Bronchial epithelial cell (primary cell): ENCODE measurements around the gene LEUTX. TPM values are rescaled to one million over a fixed set of nuclear protein-coding genes. Genes with fewer than 3 reads are reported as not detected.

Experiments
- DNase-seq: peaks from one replicate; pipeline ENCODE4 v3.0.0-alpha.2; 2010; ENCODE audit warnings: low read depth
- FAIRE-seq: peaks from 2 replicates; lab custom pipeline; 2011; peaks lifted over from hg19 to GRCh38; lab: Jason Lieb, UNC
- H3K27me3 ChIP-seq: 2 replicates; pipeline ENCODE4 v1.5.1; 2011; ENCODE audit warnings: low read length; ENCODE audit not compliant: control insufficient read depth, insufficient read depth
- H3K36me3 ChIP-seq: 2 replicates; pipeline ENCODE4 v1.5.1; 2011; ENCODE audit warnings: low read length; ENCODE audit not compliant: control insufficient read depth, insufficient read depth
- H3K4me3 ChIP-seq: 2 replicates; pipeline ENCODE4 v1.5.1; 2011; ENCODE audit warnings: mild to moderate bottlenecking, low read depth, low read length, control low read depth
- CTCF ChIP-seq: IDR thresholded peaks from 2 replicates; pipeline ENCODE4 v1.5.1; 2011; ENCODE audit warnings: mild to moderate bottlenecking, moderate library complexity, low read length, control low read depth, inconsistent platforms; ENCODE audit not compliant: insufficient read depth, severe bottlenecking
- total RNA-seq: library from RNA; depleted of rRNA; stranded (reverse); fragments of >200 nt; gene quantifications from 2 replicates; pipeline ENCODE4 v1.2.1, GENCODE V29; 2014

The LEUTX gene
- total RNA-seq, 1 donor from 2014 or later = not detected

- TF ChIP-seq CTCF = no peak
- H3K27me3 ChIP-seq = no peaks in the 10 kb centered on the region
- FAIRE-seq = no peak
- H3K36me3 ChIP-seq = peaks cover 22% of the 10 kb centered on the region
- H3K4me3 ChIP-seq = no peak overlapping the region
- no peak for DNase-seq
Observed at GRCh38 chr19:39829702-39830275, 51.1 kb downstream of the LEUTX start.

GRCh38 chr19:39830406-39830805, 51.8 kb downstream of the LEUTX start:
- FAIRE-seq (no peak), DNase-seq (no peak)
- TF ChIP-seq CTCF = no peak
- Histone ChIP-seq H3K36me3 (peaks cover 22% of the 10 kb centered on the region), H3K27me3 (no peaks in the 10 kb centered on the region), H3K4me3 (no peak overlapping the region)

GRCh38 chr19:39830847-39831246, 52.2 kb downstream of the LEUTX start:
- Histone ChIP-seq H3K4me3 (no peak overlapping the region), H3K27me3 (no peaks in the 10 kb centered on the region), H3K36me3 (peaks cover 23% of the 10 kb centered on the region)
- no peak for DNase-seq
- no peak for TF ChIP-seq CTCF
- no peak for FAIRE-seq

- no peak for TF ChIP-seq CTCF
- H3K4me3 ChIP-seq = no peak overlapping the region
- FAIRE-seq (no peak), DNase-seq (no peak)
- no peaks in the 10 kb centered on the region for H3K27me3 ChIP-seq
- H3K36me3 ChIP-seq = peaks cover 23% of the 10 kb centered on the region
Observed at GRCh38 chr19:39831679-39832078, 53.0 kb downstream of the LEUTX start.

GRCh38 chr19:39832341-39833083, 53.9 kb downstream of the LEUTX start:
- Histone ChIP-seq H3K36me3 (peaks cover 22% of the 10 kb centered on the region), H3K4me3 (peak overlapping the region; percentile 85), H3K27me3 (no peaks in the 10 kb centered on the region)
- no peak for TF ChIP-seq CTCF
- DNase-seq (no peak), FAIRE-seq (no peak)

- Histone ChIP-seq H3K27me3 (no peaks in the 10 kb centered on the region), H3K4me3 (peak overlapping the region; percentile 85), H3K36me3 (peaks cover 25% of the 10 kb centered on the region)
- TF ChIP-seq CTCF = no peak
- DNase-seq (no peak), FAIRE-seq (no peak)
Observed at GRCh38 chr19:39833160-39833463, 54.5 kb downstream of the LEUTX start.
